ENCODE measurements around the gene KIF13A. TPM values are rescaled to one million over a fixed set of nuclear protein-coding genes. Genes with fewer than 3 reads are reported as not detected.

KIF13A gene
- total and polyA plus RNA-seq, 4 donors, result 4.3 to 28.1 (median 10.6) TPM

GRCh38 chr6:17950095-17950494 lies 37.3 kb downstream of the KIF13A start:
- Histone ChIP-seq H3K9me3 (ENCODE audit: control insufficient read depth in 4 of 4, low read length in 3 of 4) (peaks cover 0 to 1% (median 0%) of the 10 kb centered on the region in 4 donors), H3K27ac (ENCODE audit: low read depth in 1 of 2, low read length in 2 of 2) (no peak overlapping the region), H3K27me3 (ENCODE audit: control insufficient read depth in 4 of 4, insufficient read depth in 4 of 4, low read length in 3 of 4) (no peaks in the 10 kb centered on the region), H3K9ac (ENCODE audit: low read depth in 1 of 2, low read length in 2 of 2) (no peak overlapping the region), H3K4me1 (ENCODE audit: control insufficient read depth in 4 of 4, insufficient read depth in 4 of 4, low read length in 3 of 4) (peaks cover 0 to 2% (median 0%) of the 10 kb centered on the region in 4 donors), H3K4me3 (ENCODE audit: low read depth in 1 of 3, low read length in 3 of 3) (no peak overlapping the region), H3K36me3 (ENCODE audit: control insufficient read depth in 4 of 4, insufficient read depth in 3 of 4, low read depth in 1 of 4, low read length in 3 of 4) (peaks cover 0 to 2% (median under 1%) of the 10 kb centered on the region in 4 donors)
- TF ChIP-seq RAD21 (IDR thresholded peaks at IDR 0.05), result no peak
- TF ChIP-seq YY1 (IDR thresholded peaks at IDR 0.05), result no peak
- TF ChIP-seq HNF4A (conservative IDR thresholded peaks at IDR 0.05), result no peak
- TF ChIP-seq RXRA (IDR thresholded peaks at IDR 0.05), result no peak
- no peak for TF ChIP-seq HNF4G (IDR thresholded peaks at IDR 0.05)
- TF ChIP-seq, protein P1, sequence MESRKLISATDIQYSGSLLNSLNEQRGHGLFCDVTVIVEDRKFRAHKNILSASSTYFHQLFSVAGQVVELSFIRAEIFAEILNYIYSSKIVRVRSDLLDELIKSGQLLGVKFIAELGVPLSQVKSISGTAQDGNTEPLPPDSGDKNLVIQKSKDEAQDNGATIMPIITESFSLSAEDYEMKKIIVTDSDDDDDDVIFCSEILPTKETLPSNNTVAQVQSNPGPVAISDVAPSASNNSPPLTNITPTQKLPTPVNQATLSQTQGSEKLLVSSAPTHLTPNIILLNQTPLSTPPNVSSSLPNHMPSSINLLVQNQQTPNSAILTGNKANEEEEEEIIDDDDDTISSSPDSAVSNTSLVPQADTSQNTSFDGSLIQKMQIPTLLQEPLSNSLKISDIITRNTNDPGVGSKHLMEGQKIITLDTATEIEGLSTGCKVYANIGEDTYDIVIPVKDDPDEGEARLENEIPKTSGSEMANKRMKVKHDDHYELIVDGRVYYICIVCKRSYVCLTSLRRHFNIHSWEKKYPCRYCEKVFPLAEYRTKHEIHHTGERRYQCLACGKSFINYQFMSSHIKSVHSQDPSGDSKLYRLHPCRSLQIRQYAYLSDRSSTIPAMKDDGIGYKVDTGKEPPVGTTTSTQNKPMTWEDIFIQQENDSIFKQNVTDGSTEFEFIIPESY (IDR thresholded peaks at IDR 0.05), result no peak
- TF ChIP-seq FOXA1 (IDR thresholded peaks at IDR 0.05), result no peak
- no peak for TF ChIP-seq CTCF (IDR thresholded peaks at IDR 0.05; ENCODE audit: low read depth, low read length, missing input control)
- no peak for TF ChIP-seq FOXA2 (IDR thresholded peaks at IDR 0.05)
- no peak for TF ChIP-seq GABPA (IDR thresholded peaks at IDR 0.05 in 1 of 2, conservative IDR thresholded peaks at IDR 0.05 in 1 of 2)
- TF ChIP-seq SP1 (IDR thresholded peaks at IDR 0.05), result no peak
- TF ChIP-seq NR2F2 (IDR thresholded peaks at IDR 0.05), result no peak
- no peak for TF ChIP-seq TAF1 (conservative IDR thresholded peaks at IDR 0.05)
- TF ChIP-seq EGR1 (IDR thresholded peaks at IDR 0.05; ENCODE audit: low read depth in 2 of 2), result no peak
- no peak for DNase-seq (ENCODE audit: low spot score)

- no peak overlapping the region for H3K9ac ChIP-seq (ENCODE audit: low read depth in 1 of 2, low read length in 2 of 2)
- WGBS, result 92% methylated on average over 2 of the region's 2 CpGs
- no peak for DNase-seq (ENCODE audit: low spot score)
- no peak overlapping the region for H3K27ac ChIP-seq (ENCODE audit: low read depth in 1 of 2, low read length in 2 of 2)
- H3K27me3 ChIP-seq (ENCODE audit: control insufficient read depth in 4 of 4, insufficient read depth in 4 of 4, low read length in 3 of 4), result no peaks in the 10 kb centered on the region
- peaks cover 0 to 2% (median under 1%) of the 10 kb centered on the region in 4 donors for H3K36me3 ChIP-seq (ENCODE audit: control insufficient read depth in 4 of 4, insufficient read depth in 3 of 4, low read depth in 1 of 4, low read length in 3 of 4)
- peaks cover 0 to 2% (median 0%) of the 10 kb centered on the region in 4 donors for H3K4me1 ChIP-seq (ENCODE audit: control insufficient read depth in 4 of 4, insufficient read depth in 4 of 4, low read length in 3 of 4)
- TF ChIP-seq TAF1 (conservative IDR thresholded peaks at IDR 0.05) (no peak), JUND (IDR thresholded peaks at IDR 0.05) (no peak), NR2F2 (IDR thresholded peaks at IDR 0.05) (no peak), ATF3 (IDR thresholded peaks at IDR 0.05) (no peak), GABPA (IDR thresholded peaks at IDR 0.05 in 1 of 2, conservative IDR thresholded peaks at IDR 0.05 in 1 of 2) (no peak), YY1 (IDR thresholded peaks at IDR 0.05) (no peak), RXRA (IDR thresholded peaks at IDR 0.05) (no peak), HNF4A (conservative IDR thresholded peaks at IDR 0.05) (no peak), FOXA2 (IDR thresholded peaks at IDR 0.05) (no peak), EGR1 (IDR thresholded peaks at IDR 0.05; ENCODE audit: low read depth in 2 of 2) (no peak), HNF4G (IDR thresholded peaks at IDR 0.05) (no peak), SP1 (IDR thresholded peaks at IDR 0.05) (no peak), RAD21 (IDR thresholded peaks at IDR 0.05) (no peak), FOXA1 (IDR thresholded peaks at IDR 0.05) (no peak)
- TF ChIP-seq, protein P1 (IDR thresholded peaks at IDR 0.05), result no peak
- TF ChIP-seq, protein P2, sequence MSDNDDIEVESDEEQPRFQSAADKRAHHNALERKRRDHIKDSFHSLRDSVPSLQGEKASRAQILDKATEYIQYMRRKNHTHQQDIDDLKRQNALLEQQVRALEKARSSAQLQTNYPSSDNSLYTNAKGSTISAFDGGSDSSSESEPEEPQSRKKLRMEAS (IDR thresholded peaks at IDR 0.05), result no peak
- TF ChIP-seq, protein P3, sequence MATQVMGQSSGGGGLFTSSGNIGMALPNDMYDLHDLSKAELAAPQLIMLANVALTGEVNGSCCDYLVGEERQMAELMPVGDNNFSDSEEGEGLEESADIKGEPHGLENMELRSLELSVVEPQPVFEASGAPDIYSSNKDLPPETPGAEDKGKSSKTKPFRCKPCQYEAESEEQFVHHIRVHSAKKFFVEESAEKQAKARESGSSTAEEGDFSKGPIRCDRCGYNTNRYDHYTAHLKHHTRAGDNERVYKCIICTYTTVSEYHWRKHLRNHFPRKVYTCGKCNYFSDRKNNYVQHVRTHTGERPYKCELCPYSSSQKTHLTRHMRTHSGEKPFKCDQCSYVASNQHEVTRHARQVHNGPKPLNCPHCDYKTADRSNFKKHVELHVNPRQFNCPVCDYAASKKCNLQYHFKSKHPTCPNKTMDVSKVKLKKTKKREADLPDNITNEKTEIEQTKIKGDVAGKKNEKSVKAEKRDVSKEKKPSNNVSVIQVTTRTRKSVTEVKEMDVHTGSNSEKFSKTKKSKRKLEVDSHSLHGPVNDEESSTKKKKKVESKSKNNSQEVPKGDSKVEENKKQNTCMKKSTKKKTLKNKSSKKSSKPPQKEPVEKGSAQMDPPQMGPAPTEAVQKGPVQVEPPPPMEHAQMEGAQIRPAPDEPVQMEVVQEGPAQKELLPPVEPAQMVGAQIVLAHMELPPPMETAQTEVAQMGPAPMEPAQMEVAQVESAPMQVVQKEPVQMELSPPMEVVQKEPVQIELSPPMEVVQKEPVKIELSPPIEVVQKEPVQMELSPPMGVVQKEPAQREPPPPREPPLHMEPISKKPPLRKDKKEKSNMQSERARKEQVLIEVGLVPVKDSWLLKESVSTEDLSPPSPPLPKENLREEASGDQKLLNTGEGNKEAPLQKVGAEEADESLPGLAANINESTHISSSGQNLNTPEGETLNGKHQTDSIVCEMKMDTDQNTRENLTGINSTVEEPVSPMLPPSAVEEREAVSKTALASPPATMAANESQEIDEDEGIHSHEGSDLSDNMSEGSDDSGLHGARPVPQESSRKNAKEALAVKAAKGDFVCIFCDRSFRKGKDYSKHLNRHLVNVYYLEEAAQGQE (IDR thresholded peaks at IDR 0.05), result no peak
- no peak overlapping the region for H3K4me3 ChIP-seq (ENCODE audit: low read depth in 1 of 3, low read length in 3 of 3)
- peaks cover 0 to 1% (median 0%) of the 10 kb centered on the region in 4 donors for H3K9me3 ChIP-seq (ENCODE audit: control insufficient read depth in 4 of 4, low read length in 3 of 4)
Measured at GRCh38 chr6:17949168-17949567, 38.3 kb downstream of the KIF13A start.
